SK-N-SH (cell line): ENCODE results near the gene TBX6. TPM values are rescaled to one million over a fixed set of nuclear protein-coding genes. Genes with fewer than 3 reads are reported as not detected.

ENCODE experiments used
- CTCF ChIA-PET: fragments of 300-600, 350-600 bp; formaldehyde crosslinking; extraction: SDS; loops from one replicate; lab custom pipeline; 2021; lab: Yijun Ruan, JAX
- POLR2A ChIA-PET: fragments of 350-600 bp; sonication (Branson Sonifier 250); formaldehyde crosslinking; extraction: SDS; loops from one replicate; lab custom pipeline; 2020; ENCODE audit warnings: antibody characterized with exemption, inconsistent platforms; lab: Yijun Ruan, JAX
- DNase-seq: peaks from one replicate; pipeline ENCODE4 v3.0.0; 2012
- H2AFZ ChIP-seq: fragments of 200-600 bp; sonication (generic); 2 replicates; pipeline ENCODE4 v1.8.1; 2016; ENCODE audit warnings: antibody characterized with exemption, mild to moderate bottlenecking, low read depth
- H3F3A ChIP-seq: fragments of 200-600 bp; sonication (generic); replicated peaks from 2 replicates; pipeline ENCODE3; 2016; ENCODE audit warnings: antibody characterized with exemption, mild to moderate bottlenecking; ENCODE audit not compliant: insufficient read depth
- H3K27ac ChIP-seq, 2 experiments: fragments of 200-500 bp in 1 of 2; fragments of 200-600 bp in 1 of 2; sonication (Bioruptor generic) in 1 of 2; sonication (generic), shearing (Covaris generic) in 1 of 2; 2 replicates each; pipeline versions ENCODE4 v1.5.1 to v1.6.1; 2014 to 2016; ENCODE audit warnings: low read depth in 2 of 2, inconsistent platforms in 1 of 2, low read length in 1 of 2, mild to moderate bottlenecking in 1 of 2, mixed read lengths in 1 of 2
- H3K27me3 ChIP-seq: fragments of 200-600 bp; sonication (generic), shearing (Covaris generic); 2 replicates; pipeline ENCODE4 v1.6.1; 2016; ENCODE audit warnings: mixed run types; ENCODE audit not compliant: insufficient read depth
- H3K36me3 ChIP-seq, 2 experiments: fragments of 200-500 bp in 1 of 2; fragments of 200-600 bp in 1 of 2; sonication (Bioruptor generic) in 1 of 2; sonication (generic) in 1 of 2; replicated peaks in 1 of 2; 2 replicates each; pipeline versions ENCODE3 to v1.5.1; 2014 to 2016; ENCODE audit warnings: low read length in 1 of 2, mild to moderate bottlenecking in 1 of 2; ENCODE audit not compliant: insufficient read depth in 2 of 2, control insufficient read depth in 1 of 2
- H3K4me1 ChIP-seq, 2 experiments: fragments of 200-500 bp in 1 of 2; fragments of 200-600 bp in 1 of 2; sonication (Bioruptor generic) in 1 of 2; sonication (generic), shearing (Covaris generic) in 1 of 2; 2 replicates each; pipeline versions ENCODE4 v1.5.1 to v1.6.1; 2014 to 2016; ENCODE audit warnings: low read depth in 1 of 2, low read length in 1 of 2, mixed run types in 1 of 2; ENCODE audit not compliant: insufficient read depth in 2 of 2, control insufficient read depth in 1 of 2
- H3K4me2 ChIP-seq: fragments of 200-600 bp; sonication (generic), shearing (Covaris generic); 2 replicates; pipeline ENCODE4 v1.6.1; 2017; ENCODE audit warnings: mixed run types
- H3K4me3 ChIP-seq, 2 experiments: fragments of 200-500 bp in 1 of 2; fragments of 200-600 bp in 1 of 2; sonication (Bioruptor generic) in 1 of 2; sonication (generic), shearing (Covaris generic) in 1 of 2; 2 replicates each; pipeline versions ENCODE4 v1.5.1 to v1.8.1; 2014 to 2016; ENCODE audit warnings: low read depth in 2 of 2, inconsistent platforms in 1 of 2, low read length in 1 of 2, mild to moderate bottlenecking in 1 of 2, mixed read lengths in 1 of 2, moderate library complexity in 1 of 2
- H3K79me2 ChIP-seq: fragments of 200-600 bp; sonication (generic); 2 replicates; pipeline ENCODE4 v1.8.1; 2017; ENCODE audit warnings: mild to moderate bottlenecking; ENCODE audit not compliant: insufficient read depth
- H3K9ac ChIP-seq: fragments of 200-600 bp; sonication (generic); 2 replicates; pipeline ENCODE4 v1.6.1; 2017; ENCODE audit warnings: mixed run types
- H3K9me2 ChIP-seq: fragments of 200-600 bp; sonication (generic); 2 replicates; pipeline ENCODE4 v1.6.1; 2017; ENCODE audit warnings: mixed run types
- H3K9me3 ChIP-seq: fragments of 200-600 bp; sonication (generic); 2 replicates; pipeline ENCODE4 v1.6.1; 2017; ENCODE audit warnings: mixed run types, mild to moderate bottlenecking, moderate library complexity
- H4K20me1 ChIP-seq: fragments of 200-600 bp; sonication (generic); 2 replicates; pipeline ENCODE4 v1.6.1; 2017; ENCODE audit warnings: mild to moderate bottlenecking, mixed run types; ENCODE audit not compliant: insufficient read depth
- EP300 ChIP-seq, 2 experiments: IDR thresholded peaks; 2 replicates each; pipeline versions ENCODE4 v1.4.0 to v1.6.1; 2012; ENCODE audit warnings: borderline replicate concordance in 1 of 2, low read depth in 1 of 2, low read length in 1 of 2
- EZH2phosphoT487 ChIP-seq: fragments of 200-600 bp; sonication (generic); IDR thresholded peaks from 2 replicates; pipeline ENCODE4 v1.6.1; 2017; ENCODE audit warnings: low read depth, mixed run types, mild to moderate bottlenecking, antibody characterized with exemption, moderate library complexity, borderline replicate concordance
- FOSL2 ChIP-seq: IDR thresholded peaks from 2 replicates; pipeline ENCODE4 v1.4.0; 2012; ENCODE audit warnings: low read depth, mild to moderate bottlenecking, moderate library complexity, borderline replicate concordance
- FOXM1 ChIP-seq: IDR thresholded peaks from 2 replicates; pipeline ENCODE4 v1.4.0; 2012; ENCODE audit warnings: low read depth, mild to moderate bottlenecking
- GATA2 ChIP-seq: sonication (generic); formaldehyde crosslinking; IDR thresholded peaks from 2 replicates; pipeline ENCODE4 v1.5.0; 2020; ENCODE audit warnings: mild to moderate bottlenecking, missing genetic modification reagents
- MAX ChIP-seq: IDR thresholded peaks from 2 replicates; pipeline ENCODE4 v1.4.0; 2012; ENCODE audit warnings: low read depth
- MEF2A ChIP-seq: IDR thresholded peaks from 2 replicates; pipeline ENCODE4 v1.4.0; 2012; ENCODE audit warnings: low read depth, borderline replicate concordance
- MXI1 ChIP-seq: IDR thresholded peaks from 2 replicates; pipeline ENCODE4 v1.6.1; 2012; ENCODE audit warnings: mild to moderate bottlenecking, low read depth, low read length, improper control_type of control experiment
- NRF1 ChIP-seq: IDR thresholded peaks from 2 replicates; pipeline ENCODE4 v1.6.1; 2012; ENCODE audit warnings: low read depth, mild to moderate bottlenecking, low read length
- RAD21 ChIP-seq: IDR thresholded peaks from 2 replicates; pipeline ENCODE4 v1.6.1; 2012; ENCODE audit warnings: mild to moderate bottlenecking, low read length
- RCOR1 ChIP-seq: fragments of 150-350 bp; IDR thresholded peaks from 2 replicates; pipeline ENCODE4 v1.6.1; 2017; ENCODE audit warnings: antibody characterized with exemption, low read length
- SIN3A ChIP-seq: IDR thresholded peaks from 2 replicates; pipeline ENCODE4 v1.6.1; 2012; ENCODE audit warnings: low read depth, mild to moderate bottlenecking, low read length, moderate library complexity, borderline replicate concordance
- SMC3 ChIP-seq: IDR thresholded peaks from 2 replicates; pipeline ENCODE4 v1.6.1; 2012; ENCODE audit warnings: low read depth, low read length, improper control_type of control experiment
- TAF1 ChIP-seq: IDR thresholded peaks from 2 replicates; pipeline ENCODE4 v1.6.1; 2012; ENCODE audit warnings: low read depth, mild to moderate bottlenecking, low read length, moderate library complexity, borderline replicate concordance
- TCF12 ChIP-seq: IDR thresholded peaks from 2 replicates; pipeline ENCODE4 v1.4.0; 2012
- TEAD4 ChIP-seq: IDR thresholded peaks from 2 replicates; pipeline ENCODE4 v1.4.0; 2012; ENCODE audit warnings: mild to moderate bottlenecking, borderline replicate concordance; ENCODE audit not compliant: insufficient read depth
- USF1 ChIP-seq: IDR thresholded peaks from 2 replicates; pipeline ENCODE4 v1.4.0; 2012; ENCODE audit warnings: low read depth, borderline replicate concordance
- WGBS: methylation state at CpG from one replicate; pipeline ENCODE4 v1.1.6; 2017; ENCODE audit warnings: low lambda C conversion rate; 5-methylcytosine and 5-hydroxymethylcytosine counted together
- polyA plus RNA-seq, 3 experiments: library from polyadenylated mRNA; depleted of rRNA; stranded (reverse); fragments of >200 nt; gene quantifications; 2 replicates each; pipeline ENCODE4 v1.2.3, GENCODE V29; 2012
- TF ChIP-seq, protein P1 (sequence below): fragments of 150-350 bp; IDR thresholded peaks from 2 replicates; pipeline ENCODE4 v1.6.1; 2017; ENCODE audit warnings: antibody characterized with exemption, low read length, low read depth, borderline replicate concordance
- TF ChIP-seq, protein P2 (sequence below): IDR thresholded peaks from 2 replicates; pipeline ENCODE4; 2012
- TF ChIP-seq, protein P3 (sequence below): fragments of 150-350 bp; IDR thresholded peaks from 2 replicates; pipeline ENCODE4 v1.6.1; 2016; ENCODE audit warnings: mild to moderate bottlenecking, low read depth, low read length

Gene TBX6
- polyA plus RNA-seq, 1 of the 3 experiments (the other 2 are of a cell fraction), result 0.18 TPM

DNA sequence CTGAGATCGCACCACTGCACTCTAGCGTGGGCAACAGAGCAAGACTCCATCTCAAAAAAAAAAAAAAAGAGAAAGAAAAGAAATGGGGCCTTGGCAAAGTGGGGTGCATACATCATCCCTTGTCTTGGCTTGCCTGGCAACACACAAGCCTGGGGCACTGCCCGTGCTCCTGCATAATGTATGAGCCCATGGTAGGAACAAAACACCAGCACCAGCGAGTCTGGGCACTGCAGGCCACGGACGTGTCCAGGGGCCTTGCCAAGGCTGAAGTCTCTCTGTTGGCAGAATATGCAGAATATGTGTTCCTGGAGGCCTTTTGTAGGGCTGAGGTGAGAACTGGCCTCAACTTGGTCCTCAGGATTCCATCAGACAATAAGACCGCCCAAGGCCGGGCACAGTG is 41.9 kb downstream of the TBX6 start (continued):
- no peak for TF ChIP-seq MXI1
- TF ChIP-seq EZH2phosphoT487, result no peak
- no peak for TF ChIP-seq TCF12
- TF ChIP-seq SMC3, result no peak
- no peak for TF ChIP-seq FOXM1

GRCh38 chr16:30046588-30046987 is 45.1 kb downstream of the TBX6 start:
- Histone ChIP-seq H3K27ac (no peak overlapping the region), H4K20me1 (no peaks in the 10 kb centered on the region), H3F3A (peaks cover 6% of the 10 kb centered on the region), H3K4me1 (no peaks in the 10 kb centered on the region), H3K27me3 (no peaks in the 10 kb centered on the region), H3K9ac (no peak overlapping the region), H2AFZ (no peak overlapping the region), H3K36me3 (no peaks in the 10 kb centered on the region), H3K79me2 (no peaks in the 10 kb centered on the region), H3K9me3 (no peaks in the 10 kb centered on the region), H3K4me3 (no peak overlapping the region), H3K4me2 (no peak overlapping the region), H3K9me2 (no peaks in the 10 kb centered on the region)
- ChIA-PET POLR2A (no interaction called here), CTCF (interaction anchor here (1.5 to 6.1 kb wide), 2 partner anchors 15 to 45 kb away, joined by 6 to 31 read pairs; partner anchors contain the start of genes TBX6 and TLCD3B)
- TF ChIP-seq, protein P1, sequence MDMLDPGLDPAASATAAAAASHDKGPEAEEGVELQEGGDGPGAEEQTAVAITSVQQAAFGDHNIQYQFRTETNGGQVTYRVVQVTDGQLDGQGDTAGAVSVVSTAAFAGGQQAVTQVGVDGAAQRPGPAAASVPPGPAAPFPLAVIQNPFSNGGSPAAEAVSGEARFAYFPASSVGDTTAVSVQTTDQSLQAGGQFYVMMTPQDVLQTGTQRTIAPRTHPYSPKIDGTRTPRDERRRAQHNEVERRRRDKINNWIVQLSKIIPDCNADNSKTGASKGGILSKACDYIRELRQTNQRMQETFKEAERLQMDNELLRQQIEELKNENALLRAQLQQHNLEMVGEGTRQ, result no peak
- TF ChIP-seq EZH2phosphoT487 (no peak), MAX (no peak), TEAD4 (no peak), MXI1 (no peak), FOXM1 (no peak), MEF2A (no peak), EP300 (IDR thresholded peaks at IDR 0.05; ENCODE audit: borderline replicate concordance in 1 of 2, low read depth in 1 of 2, low read length in 1 of 2) (no peak)
- TF ChIP-seq, protein P2, sequence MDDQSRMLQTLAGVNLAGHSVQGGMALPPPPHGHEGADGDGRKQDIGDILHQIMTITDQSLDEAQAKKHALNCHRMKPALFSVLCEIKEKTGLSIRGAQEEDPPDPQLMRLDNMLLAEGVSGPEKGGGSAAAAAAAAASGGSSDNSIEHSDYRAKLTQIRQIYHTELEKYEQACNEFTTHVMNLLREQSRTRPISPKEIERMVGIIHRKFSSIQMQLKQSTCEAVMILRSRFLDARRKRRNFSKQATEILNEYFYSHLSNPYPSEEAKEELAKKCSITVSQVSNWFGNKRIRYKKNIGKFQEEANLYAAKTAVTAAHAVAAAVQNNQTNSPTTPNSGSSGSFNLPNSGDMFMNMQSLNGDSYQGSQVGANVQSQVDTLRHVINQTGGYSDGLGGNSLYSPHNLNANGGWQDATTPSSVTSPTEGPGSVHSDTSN, result no peak
- TF ChIP-seq, protein P3, sequence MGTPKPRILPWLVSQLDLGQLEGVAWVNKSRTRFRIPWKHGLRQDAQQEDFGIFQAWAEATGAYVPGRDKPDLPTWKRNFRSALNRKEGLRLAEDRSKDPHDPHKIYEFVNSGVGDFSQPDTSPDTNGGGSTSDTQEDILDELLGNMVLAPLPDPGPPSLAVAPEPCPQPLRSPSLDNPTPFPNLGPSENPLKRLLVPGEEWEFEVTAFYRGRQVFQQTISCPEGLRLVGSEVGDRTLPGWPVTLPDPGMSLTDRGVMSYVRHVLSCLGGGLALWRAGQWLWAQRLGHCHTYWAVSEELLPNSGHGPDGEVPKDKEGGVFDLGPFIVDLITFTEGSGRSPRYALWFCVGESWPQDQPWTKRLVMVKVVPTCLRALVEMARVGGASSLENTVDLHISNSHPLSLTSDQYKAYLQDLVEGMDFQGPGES, result no peak
- DNase-seq, result no peak
- 100% methylated on average over 1 of the region's 1 CpG for WGBS

- no peaks in the 10 kb centered on the region for H3K9me2 ChIP-seq
- no peaks in the 10 kb centered on the region for H3K4me1 ChIP-seq
- H3F3A ChIP-seq, result peaks cover 2% of the 10 kb centered on the region
- 83% methylated on average over 7 of the region's 8 CpGs for whole genome bisulfite sequencing
- no peaks in the 10 kb centered on the region for H3K36me3 ChIP-seq
- no peak overlapping the region for H3K4me3 ChIP-seq
- no peak for DNase-seq
- H3K9me3 ChIP-seq, result no peaks in the 10 kb centered on the region
- H3K4me2 ChIP-seq, result no peak overlapping the region
- no peaks in the 10 kb centered on the region for H3K79me2 ChIP-seq
- no peak overlapping the region for H2AFZ ChIP-seq
- no peaks in the 10 kb centered on the region for H4K20me1 ChIP-seq
- CTCF ChIA-PET, result interaction anchor here (6.1 kb wide), 1 partner anchor 14 kb away, joined by 31 read pairs; the partner anchor contains the start of gene TLCD3B
- no peaks in the 10 kb centered on the region for H3K27me3 ChIP-seq
- no peak overlapping the region for H3K27ac ChIP-seq
- H3K9ac ChIP-seq, result no peak overlapping the region
- POLR2A ChIA-PET, result no interaction called here
- TF ChIP-seq SIN3A, result no peak
- no peak for TF ChIP-seq TAF1
- TF ChIP-seq RCOR1, result no peak
- TF ChIP-seq RAD21, result no peak
- TF ChIP-seq, protein P3, result no peak
- no peak for TF ChIP-seq FOSL2
- TF ChIP-seq, protein P2, result no peak
- TF ChIP-seq NRF1, result no peak
- TF ChIP-seq GATA2 (CRISPR knock-in tag), result no peak
- no peak for TF ChIP-seq USF1
These were observed 45.5 kb downstream of the TBX6 start for GRCh38 chr16:30046178-30046577.
